ENCODE measurements around the gene CPEB2.

Gene CPEB2

GRCh38 chr4:15001248-15001868 lies 923 bp upstream of the CPEB2 start:
- Histone ChIP-seq H3K4me3 (ENCODE audit: low read length) (peak overlapping the region; percentile 85), H3K4me1 (ENCODE audit: control insufficient read depth, insufficient read depth, low read length) (no peaks in the 10 kb centered on the region), H3K9me3 (ENCODE audit: control insufficient read depth, low read length) (no peaks in the 10 kb centered on the region), H3K9ac (ENCODE audit: low read length) (peak overlapping the region; percentile 97), H3K27me3 (ENCODE audit: control insufficient read depth, insufficient read depth, low read length) (no peaks in the 10 kb centered on the region), H3K36me3 (ENCODE audit: control insufficient read depth, insufficient read depth, low read length) (no peaks in the 10 kb centered on the region)

GRCh38 chr4:15002659-15003400 lies 549 bp downstream of the CPEB2 start:
- H3K27me3 ChIP-seq (ENCODE audit: control insufficient read depth, insufficient read depth, low read length): no peaks in the 10 kb centered on the region
- H3K9ac ChIP-seq (ENCODE audit: low read length): peak overlapping the region; percentile 97
- H3K4me3 ChIP-seq (ENCODE audit: low read length): peak overlapping the region; percentile 54
- no peaks in the 10 kb centered on the region for H3K9me3 ChIP-seq (ENCODE audit: control insufficient read depth, low read length)
- H3K4me1 ChIP-seq (ENCODE audit: control insufficient read depth, insufficient read depth, low read length): no peaks in the 10 kb centered on the region
- H3K36me3 ChIP-seq (ENCODE audit: control insufficient read depth, insufficient read depth, low read length): no peaks in the 10 kb centered on the region

- Histone ChIP-seq H3K4me3 (ENCODE audit: low read length) (no peak overlapping the region), H3K9ac (ENCODE audit: low read length) (peak overlapping the region; percentile 97), H3K36me3 (ENCODE audit: control insufficient read depth, insufficient read depth, low read length) (no peaks in the 10 kb centered on the region), H3K27me3 (ENCODE audit: control insufficient read depth, insufficient read depth, low read length) (no peaks in the 10 kb centered on the region), H3K9me3 (ENCODE audit: control insufficient read depth, low read length) (no peaks in the 10 kb centered on the region), H3K4me1 (ENCODE audit: control insufficient read depth, insufficient read depth, low read length) (no peaks in the 10 kb centered on the region)
Measured at GRCh38 chr4:15003401-15003890, 1.2 kb downstream of the CPEB2 start.

GRCh38 chr4:15003891-15004738 lies 1.8 kb downstream of the CPEB2 start:
- Histone ChIP-seq H3K4me3 (ENCODE audit: low read length) (peak overlapping the region; percentile 32), H3K9ac (ENCODE audit: low read length) (peak overlapping the region; percentile 96), H3K27me3 (ENCODE audit: control insufficient read depth, insufficient read depth, low read length) (no peaks in the 10 kb centered on the region), H3K36me3 (ENCODE audit: control insufficient read depth, insufficient read depth, low read length) (no peaks in the 10 kb centered on the region), H3K9me3 (ENCODE audit: control insufficient read depth, low read length) (no peaks in the 10 kb centered on the region), H3K4me1 (ENCODE audit: control insufficient read depth, insufficient read depth, low read length) (no peaks in the 10 kb centered on the region)

GRCh38 chr4:15004739-15005301 lies 2.5 kb downstream of the CPEB2 start:
- Histone ChIP-seq H3K4me3 (ENCODE audit: low read length) (peak overlapping the region; percentile 32), H3K4me1 (ENCODE audit: control insufficient read depth, insufficient read depth, low read length) (no peaks in the 10 kb centered on the region), H3K36me3 (ENCODE audit: control insufficient read depth, insufficient read depth, low read length) (no peaks in the 10 kb centered on the region), H3K9ac (ENCODE audit: low read length) (peak overlapping the region; percentile 96), H3K9me3 (ENCODE audit: control insufficient read depth, low read length) (no peaks in the 10 kb centered on the region), H3K27me3 (ENCODE audit: control insufficient read depth, insufficient read depth, low read length) (no peaks in the 10 kb centered on the region)

GRCh38 chr4:15005474-15006115 lies 3.3 kb downstream of the CPEB2 start:
- H3K4me3 ChIP-seq (ENCODE audit: low read length): peak overlapping the region; percentile 32
- no peaks in the 10 kb centered on the region for H3K9me3 ChIP-seq (ENCODE audit: control insufficient read depth, low read length)
- no peaks in the 10 kb centered on the region for H3K27me3 ChIP-seq (ENCODE audit: control insufficient read depth, insufficient read depth, low read length)
- peak overlapping the region; percentile 96 for H3K9ac ChIP-seq (ENCODE audit: low read length)
- no peaks in the 10 kb centered on the region for H3K4me1 ChIP-seq (ENCODE audit: control insufficient read depth, insufficient read depth, low read length)
- H3K36me3 ChIP-seq (ENCODE audit: control insufficient read depth, insufficient read depth, low read length): no peaks in the 10 kb centered on the region

- Histone ChIP-seq H3K4me1 (ENCODE audit: control insufficient read depth, insufficient read depth, low read length) (no peaks in the 10 kb centered on the region), H3K36me3 (ENCODE audit: control insufficient read depth, insufficient read depth, low read length) (no peaks in the 10 kb centered on the region), H3K4me3 (ENCODE audit: low read length) (no peak overlapping the region), H3K9me3 (ENCODE audit: control insufficient read depth, low read length) (no peaks in the 10 kb centered on the region), H3K27me3 (ENCODE audit: control insufficient read depth, insufficient read depth, low read length) (no peaks in the 10 kb centered on the region), H3K9ac (ENCODE audit: low read length) (no peak overlapping the region)
Measured at GRCh38 chr4:15006416-15007024, 4.2 kb downstream of the CPEB2 start.

- H3K4me3 ChIP-seq (ENCODE audit: low read length): no peak overlapping the region
- no peaks in the 10 kb centered on the region for H3K4me1 ChIP-seq (ENCODE audit: control insufficient read depth, insufficient read depth, low read length)
- H3K36me3 ChIP-seq (ENCODE audit: control insufficient read depth, insufficient read depth, low read length): no peaks in the 10 kb centered on the region
- H3K9ac ChIP-seq (ENCODE audit: low read length): no peak overlapping the region
- no peaks in the 10 kb centered on the region for H3K9me3 ChIP-seq (ENCODE audit: control insufficient read depth, low read length)
- no peaks in the 10 kb centered on the region for H3K27me3 ChIP-seq (ENCODE audit: control insufficient read depth, insufficient read depth, low read length)
Measured at GRCh38 chr4:15007201-15007600, 4.9 kb downstream of the CPEB2 start.

- Histone ChIP-seq H3K4me3 (ENCODE audit: low read length) (no peak overlapping the region), H3K9ac (ENCODE audit: low read length) (no peak overlapping the region), H3K4me1 (ENCODE audit: control insufficient read depth, insufficient read depth, low read length) (no peaks in the 10 kb centered on the region), H3K27me3 (ENCODE audit: control insufficient read depth, insufficient read depth, low read length) (no peaks in the 10 kb centered on the region), H3K9me3 (ENCODE audit: control insufficient read depth, low read length) (no peaks in the 10 kb centered on the region), H3K36me3 (ENCODE audit: control insufficient read depth, insufficient read depth, low read length) (no peaks in the 10 kb centered on the region)
Measured at GRCh38 chr4:15010038-15010585, 7.8 kb downstream of the CPEB2 start.

GRCh38 chr4:15011166-15011565 lies 8.9 kb downstream of the CPEB2 start:
- Histone ChIP-seq H3K36me3 (ENCODE audit: control insufficient read depth, insufficient read depth, low read length) (no peaks in the 10 kb centered on the region), H3K4me1 (ENCODE audit: control insufficient read depth, insufficient read depth, low read length) (no peaks in the 10 kb centered on the region), H3K4me3 (ENCODE audit: low read length) (no peak overlapping the region), H3K9ac (ENCODE audit: low read length) (no peak overlapping the region), H3K27me3 (ENCODE audit: control insufficient read depth, insufficient read depth, low read length) (no peaks in the 10 kb centered on the region), H3K9me3 (ENCODE audit: control insufficient read depth, low read length) (no peaks in the 10 kb centered on the region)

Data from mucosa of stomach (tissue), 1 donor.